Fibroblast of villous mesenchyme (primary cell): ENCODE data around the gene HNF1B. TPM values are rescaled to one million over a fixed set of nuclear protein-coding genes. Genes with fewer than 3 reads are reported as not detected.

Experiments used
- DNase-seq: peaks from one replicate; pipeline ENCODE4 v3.0.0-alpha.2; 2010; ENCODE audit warnings: low read depth
- H3K4me3 ChIP-seq: 2 replicates; pipeline ENCODE4 v1.5.1; 2011; ENCODE audit warnings: low read depth, mild to moderate bottlenecking, low read length
- CTCF ChIP-seq: IDR thresholded peaks from 2 replicates; pipeline ENCODE4 v1.5.1; 2012; ENCODE audit warnings: low read depth, mild to moderate bottlenecking, low read length; ENCODE audit not compliant: insufficient read depth
- total RNA-seq: library from RNA; depleted of rRNA; stranded (reverse); fragments of >200 nt; gene quantifications from 2 replicates; pipeline ENCODE4 v1.2.3, GENCODE V29; 2012

The HNF1B gene
- total RNA-seq, 1 donor = not detected

- no peak for TF ChIP-seq CTCF
- H3K4me3 ChIP-seq = no peak overlapping the region
- DNase-seq = peak; percentile 79
These were observed 72.9 kb downstream of the HNF1B start for GRCh38 chr17:37671824-37672547.

DNA sequence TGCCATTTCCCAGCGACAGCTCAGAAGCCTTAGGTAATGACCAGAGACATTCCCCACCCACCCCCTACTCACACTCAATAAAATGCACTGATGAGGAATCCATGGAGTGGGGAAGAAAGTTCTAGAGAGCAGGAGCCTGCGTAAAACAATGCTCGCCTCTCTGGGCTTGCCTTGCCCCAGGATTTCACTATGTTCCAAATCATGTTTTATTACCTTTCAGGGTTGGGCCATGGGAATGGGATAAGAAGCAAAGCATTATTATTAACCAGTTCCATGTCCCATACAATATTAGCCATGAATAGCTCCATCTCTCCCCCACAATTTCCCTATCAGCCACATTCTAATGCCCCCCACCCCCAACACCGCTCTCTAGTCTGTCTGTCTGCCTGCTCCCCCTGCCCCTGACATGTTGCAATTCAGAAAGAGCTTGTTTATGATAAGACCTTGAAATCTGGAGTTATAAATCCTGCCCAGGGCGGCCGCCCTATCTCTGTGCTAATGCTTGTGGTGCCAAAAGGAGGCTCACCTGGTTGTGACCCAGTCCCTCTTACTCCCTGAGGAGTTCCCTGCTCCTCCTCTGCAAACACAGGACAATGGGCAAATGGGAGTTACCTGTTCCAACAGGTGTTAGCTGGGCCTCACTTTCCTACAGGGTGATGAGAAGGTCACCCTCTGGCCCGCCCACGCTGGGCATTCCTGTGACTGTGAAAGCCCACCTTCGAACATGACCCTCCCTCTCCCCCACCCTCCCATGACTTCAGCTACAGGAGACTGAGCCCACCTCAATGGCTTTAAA, 73.6 kb downstream of the HNF1B start:
- H3K4me3 ChIP-seq = no peak overlapping the region
- TF ChIP-seq CTCF = no peak
- DNase-seq = peak; percentile 10

DNA sequence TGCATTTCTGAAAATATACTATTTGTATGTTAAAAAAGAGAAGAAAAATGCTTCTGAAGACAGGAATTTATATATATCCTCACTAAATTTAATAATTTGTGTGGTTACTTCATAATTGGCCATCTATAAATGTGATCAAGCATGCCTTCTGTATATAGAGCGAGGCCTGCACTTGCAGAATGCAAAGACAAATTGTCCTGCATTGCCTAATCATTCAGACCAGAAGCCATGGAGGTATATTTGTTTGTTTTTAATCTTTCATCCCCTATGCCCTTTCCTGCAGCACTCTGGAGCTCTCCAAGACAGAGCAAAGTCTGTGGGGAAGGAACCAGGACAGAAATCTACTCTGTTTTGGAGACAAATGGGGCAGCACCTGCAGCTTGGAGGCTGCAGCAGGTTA, 77.8 kb downstream of the HNF1B start:
- DNase-seq = no peak
- TF ChIP-seq CTCF = no peak
- H3K4me3 ChIP-seq = no peak overlapping the region

DNA sequence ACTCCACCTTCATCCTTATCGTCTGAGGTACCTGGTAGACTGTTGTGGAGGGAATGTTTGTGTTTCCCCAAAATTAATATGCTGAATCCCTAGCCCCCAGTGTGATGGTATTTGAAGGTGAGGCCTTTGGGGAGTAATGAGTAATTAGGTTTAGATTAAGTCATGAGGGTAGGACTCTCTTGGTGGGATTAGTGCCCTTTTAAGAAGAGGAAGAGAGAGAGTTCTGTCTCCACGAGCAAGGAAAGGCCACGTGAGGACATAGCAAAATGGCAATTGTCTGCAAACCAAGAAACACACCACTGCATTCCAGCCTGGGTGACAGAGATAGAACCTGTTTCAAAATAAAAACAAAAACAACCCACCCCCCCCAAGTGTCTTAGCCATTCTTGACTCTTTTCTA, 80.6 kb downstream of the HNF1B start:
- no peak overlapping the region for H3K4me3 ChIP-seq
- DNase-seq = no peak
- no peak for TF ChIP-seq CTCF

GRCh38 chr17:37662353-37662752, 82.5 kb downstream of the HNF1B start:
- no peak for TF ChIP-seq CTCF
- no peak for DNase-seq
- H3K4me3 ChIP-seq = no peak overlapping the region

- no peak for DNase-seq
- no peak overlapping the region for H3K4me3 ChIP-seq
- TF ChIP-seq CTCF = no peak
These were observed 83.4 kb downstream of the HNF1B start for GRCh38 chr17:37661400-37662014.
